IMR-90 (cell line): ENCODE data around the gene RFX2. TPM values are rescaled to one million over a fixed set of nuclear protein-coding genes. Genes with fewer than 3 reads are reported as not detected.

Experiments used
- ATAC-seq: fragments of 200-7000 bp; cut with Tn5 transposase; 2 replicates; pipeline ENCODE4 v1.9.1; 2020; ENCODE audit warnings: low read depth, mild to moderate bottlenecking, moderate library complexity
- BruUV-seq: library from RNA; stranded (reverse); fragments of 400-500 nt; replicated peaks from 2 replicates; lab custom pipeline; 2021; lab: Mats Ljungman, UMichigan
- CTCF ChIA-PET: fragments of 300-600 bp; formaldehyde crosslinking; extraction: SDS; loops from one replicate; lab custom pipeline; 2021; ENCODE audit warnings: antibody characterized with exemption; lab: Yijun Ruan, JAX
- POLR2A ChIA-PET: fragments of 300-600 bp; sonication (Branson Sonifier 250); formaldehyde crosslinking; loops from one replicate; lab custom pipeline; 2022; ENCODE audit warnings: antibody characterized with exemption; ENCODE audit not compliant: unreplicated experiment; lab: Charles Lee
- DNase-seq: peaks from one replicate; pipeline ENCODE4 v3.0.0; 2013
- H2AFZ ChIP-seq: replicated peaks from 2 replicates; pipeline ENCODE3; 2013; ENCODE audit warnings: low read length, mild to moderate bottlenecking; ENCODE audit not compliant: poor library complexity
- H2AK5ac ChIP-seq: 2 replicates; pipeline ENCODE4 v1.6.1; 2013; ENCODE audit warnings: low read depth, low read length, inconsistent platforms
- H2AK9ac ChIP-seq: replicated peaks from 2 replicates; pipeline ENCODE3; 2013; ENCODE audit warnings: mild to moderate bottlenecking, low read depth, low read length, moderate library complexity; ENCODE audit not compliant: poor library complexity
- H2BK120ac ChIP-seq: 2 replicates; pipeline ENCODE4 v1.6.1; 2013; ENCODE audit warnings: low read depth, low read length, inconsistent platforms
- H2BK15ac ChIP-seq: 3 replicates; pipeline ENCODE4 v1.6.1; 2013; ENCODE audit warnings: low read depth, low read length, inconsistent platforms
- H2BK20ac ChIP-seq: 2 replicates; pipeline ENCODE4 v1.6.1; 2013; ENCODE audit warnings: low read depth, mild to moderate bottlenecking, inconsistent platforms, low read length, moderate library complexity
- H2BK5ac ChIP-seq: 2 replicates; pipeline ENCODE4 v1.6.1; 2013; ENCODE audit warnings: mild to moderate bottlenecking, low read depth, low read length, inconsistent platforms; ENCODE audit not compliant: poor library complexity, severe bottlenecking
- H3K14ac ChIP-seq: replicated peaks from 2 replicates; pipeline ENCODE4 v1.6.1; 2013; ENCODE audit warnings: low read depth, low read length, inconsistent platforms
- H3K18ac ChIP-seq: 2 replicates; pipeline ENCODE4 v1.6.1; 2013; ENCODE audit warnings: low read depth, low read length, control low read depth
- H3K23ac ChIP-seq: 2 replicates; pipeline ENCODE4 v1.6.1; 2013; ENCODE audit warnings: low read depth, low read length, inconsistent platforms
- H3K27ac ChIP-seq: 2 replicates; pipeline ENCODE4 v1.5.1; 2013; ENCODE audit warnings: mild to moderate bottlenecking, control low read depth, low read length; ENCODE audit not compliant: insufficient read depth
- H3K27me3 ChIP-seq: 2 replicates; pipeline ENCODE4 v1.6.1; 2013; ENCODE audit warnings: low read length; ENCODE audit not compliant: control insufficient read depth, insufficient read depth
- H3K36me3 ChIP-seq: 2 replicates; pipeline ENCODE4 v1.6.1; 2013; ENCODE audit warnings: low read length, mixed read lengths; ENCODE audit not compliant: control insufficient read depth, insufficient read depth
- H3K4ac ChIP-seq: 2 replicates; pipeline ENCODE4 v1.6.1; 2013; ENCODE audit warnings: low read depth, low read length, inconsistent platforms
- H3K4me1 ChIP-seq: 2 replicates; pipeline ENCODE4 v1.6.1; 2013; ENCODE audit warnings: low read length, mixed read lengths; ENCODE audit not compliant: control insufficient read depth, insufficient read depth
- H3K4me2 ChIP-seq: 2 replicates; pipeline ENCODE4 v1.6.1; 2013; ENCODE audit warnings: low read depth, mild to moderate bottlenecking, control low read depth, low read length, moderate library complexity
- H3K4me3 ChIP-seq: 2 replicates; pipeline ENCODE4 v1.5.1; 2013; ENCODE audit warnings: low read depth, mild to moderate bottlenecking, control low read depth, low read length, moderate library complexity; ENCODE audit not compliant: insufficient read depth
- H3K56ac ChIP-seq: 2 replicates; pipeline ENCODE4 v1.6.1; 2013; ENCODE audit warnings: low read length, inconsistent platforms; ENCODE audit not compliant: insufficient read depth; ENCODE audit errors: extremely low read depth
- H3K79me1 ChIP-seq, 2 experiments: 2 replicates each; pipeline ENCODE4 v1.6.1; 2013; ENCODE audit warnings: low read length in 2 of 2, inconsistent platforms in 1 of 2, low read depth in 1 of 2
- H3K9ac ChIP-seq: 2 replicates; pipeline ENCODE4 v1.6.1; 2013; ENCODE audit warnings: low read depth, low read length, control low read depth
- H3K9me1 ChIP-seq: 2 replicates; pipeline ENCODE4 v1.6.1; 2013; ENCODE audit warnings: low read length, inconsistent platforms; ENCODE audit not compliant: insufficient read depth
- H3K9me3 ChIP-seq: 2 replicates; pipeline ENCODE4 v1.6.1; 2013; ENCODE audit warnings: low read length; ENCODE audit not compliant: control insufficient read depth, insufficient read depth
- H4K20me1 ChIP-seq: 2 replicates; pipeline ENCODE4 v1.6.1; 2013; ENCODE audit warnings: low read length, inconsistent platforms; ENCODE audit not compliant: insufficient read depth
- H4K5ac ChIP-seq: 2 replicates; pipeline ENCODE4 v1.6.1; 2013; ENCODE audit warnings: mild to moderate bottlenecking, low read depth, low read length, control low read depth
- H4K8ac ChIP-seq, 2 experiments: 2 replicates each; pipeline ENCODE4 v1.6.1; 2013; ENCODE audit warnings: low read depth in 2 of 2, low read length in 2 of 2, control low read depth in 1 of 2, inconsistent platforms in 1 of 2
- H4K91ac ChIP-seq: 2 replicates; pipeline ENCODE4 v1.6.1; 2013; ENCODE audit warnings: low read depth, low read length, inconsistent platforms; ENCODE audit not compliant: insufficient read depth
- BHLHE40 ChIP-seq: fragments of 150-350 bp; IDR thresholded peaks from 2 replicates; pipeline ENCODE4 v1.6.1; 2016; ENCODE audit warnings: mild to moderate bottlenecking, low read depth, low read length
- CEBPB ChIP-seq: IDR thresholded peaks from 2 replicates; pipeline ENCODE4 v1.6.1; 2012; ENCODE audit warnings: low read depth, low read length, improper control_type of control experiment
- CHD1 ChIP-seq: IDR thresholded peaks from 2 replicates; pipeline ENCODE4 v1.6.1; 2012; ENCODE audit warnings: low read depth, low read length, improper control_type of control experiment
- FOS ChIP-seq: fragments of 150-350 bp; IDR thresholded peaks from 2 replicates; pipeline ENCODE4 v1.6.1; 2016; ENCODE audit warnings: low read depth, low read length
- MAFK ChIP-seq: IDR thresholded peaks from 2 replicates; pipeline ENCODE4 v1.6.1; 2012; ENCODE audit warnings: low read depth, low read length, improper control_type of control experiment
- MAZ ChIP-seq: IDR thresholded peaks from 2 replicates; pipeline ENCODE4 v1.6.1; 2012; ENCODE audit warnings: low read depth, mild to moderate bottlenecking, low read length, improper control_type of control experiment, moderate library complexity, borderline replicate concordance
- MXI1 ChIP-seq: IDR thresholded peaks from 2 replicates; pipeline ENCODE4 v1.6.1; 2012; ENCODE audit warnings: low read depth, mild to moderate bottlenecking, low read length, moderate library complexity, borderline replicate concordance
- NFE2L2 ChIP-seq: fragments of 150-350 bp; IDR thresholded peaks from 2 replicates; pipeline ENCODE4 v1.6.1; 2016; ENCODE audit warnings: low read depth, mild to moderate bottlenecking, low read length
- POLR2A ChIP-seq: IDR thresholded peaks from 2 replicates; pipeline ENCODE4 v1.6.1; 2012; ENCODE audit warnings: mild to moderate bottlenecking, low read depth, low read length
- RAD21 ChIP-seq: IDR thresholded peaks from 2 replicates; pipeline ENCODE4 v1.6.1; 2012; ENCODE audit warnings: low read length, improper control_type of control experiment
- RCOR1 ChIP-seq: IDR thresholded peaks from 2 replicates; pipeline ENCODE4 v1.6.1; 2012; ENCODE audit warnings: mild to moderate bottlenecking, low read length, improper control_type of control experiment; ENCODE audit not compliant: insufficient replicate concordance
- RFX5 ChIP-seq: IDR thresholded peaks from 2 replicates; pipeline ENCODE4 v1.8.0; 2012; ENCODE audit warnings: low read depth, mild to moderate bottlenecking, low read length, moderate library complexity
- SMC3 ChIP-seq: fragments of 150-350 bp; IDR thresholded peaks from 2 replicates; pipeline ENCODE4 v1.6.1; 2016; ENCODE audit warnings: low read depth, mild to moderate bottlenecking, antibody characterized with exemption, low read length, moderate library complexity
- dilution Hi-C: fragments of 300-500 bp; cut with HindIII; formaldehyde crosslinking; loops from one replicate; pipeline ENCODE4 v1.14.3; 2018; ENCODE audit warnings: low sequenced_read_pairs; ENCODE audit not compliant: unreplicated experiment
- in situ Hi-C: fragments of 300-500 bp; cut with MboI; formaldehyde crosslinking; loops from 3 replicates; pipeline ENCODE4 v1.14.3; 2019; ENCODE audit warnings: low sequenced_read_pairs, inconsistent platforms, mixed read lengths
- intact Hi-C: fragments of 100-400 bp; cut with micrococcal nuclease; formaldehyde crosslinking; loops from 2 replicates; pipeline ENCODE4 v1.10.0; 2022
- polyA plus RNA-seq, 3 experiments: library from polyadenylated mRNA; depleted of rRNA; stranded (reverse); fragments of >200 nt; gene quantifications; 2 replicates each; pipeline ENCODE4 v1.2.3, GENCODE V29; 2012; ENCODE audit warnings: low replicate concordance in 1 of 3
- total RNA-seq: library from RNA; depleted of rRNA; stranded (reverse); fragments of >200 nt; gene quantifications from 2 replicates; pipeline ENCODE4 v1.2.3, GENCODE V29; 2012
- TF ChIP-seq, protein P1 (sequence below): fragments of 150-350 bp; IDR thresholded peaks from 2 replicates; pipeline ENCODE4 v1.6.1; 2016; ENCODE audit warnings: low read depth, mild to moderate bottlenecking, low read length, moderate library complexity, borderline replicate concordance
- TF ChIP-seq, protein P2 (sequence below): conservative IDR thresholded peaks from 2 replicates; pipeline ENCODE4 v1.5.1; 2012; ENCODE audit warnings: mild to moderate bottlenecking, low read depth, low read length, improper control_type of control experiment
- TF ChIP-seq, protein P3 (sequence below): fragments of 150-350 bp; IDR thresholded peaks from 2 replicates; pipeline ENCODE4 v1.6.1; 2017; ENCODE audit warnings: mild to moderate bottlenecking, antibody characterized with exemption, low read length, low read depth

The RFX2 gene
- total and polyA plus RNA-seq, 2 of the 4 experiments (the other 2 are of a cell fraction), result 2.2 to 4.9 TPM

DNA sequence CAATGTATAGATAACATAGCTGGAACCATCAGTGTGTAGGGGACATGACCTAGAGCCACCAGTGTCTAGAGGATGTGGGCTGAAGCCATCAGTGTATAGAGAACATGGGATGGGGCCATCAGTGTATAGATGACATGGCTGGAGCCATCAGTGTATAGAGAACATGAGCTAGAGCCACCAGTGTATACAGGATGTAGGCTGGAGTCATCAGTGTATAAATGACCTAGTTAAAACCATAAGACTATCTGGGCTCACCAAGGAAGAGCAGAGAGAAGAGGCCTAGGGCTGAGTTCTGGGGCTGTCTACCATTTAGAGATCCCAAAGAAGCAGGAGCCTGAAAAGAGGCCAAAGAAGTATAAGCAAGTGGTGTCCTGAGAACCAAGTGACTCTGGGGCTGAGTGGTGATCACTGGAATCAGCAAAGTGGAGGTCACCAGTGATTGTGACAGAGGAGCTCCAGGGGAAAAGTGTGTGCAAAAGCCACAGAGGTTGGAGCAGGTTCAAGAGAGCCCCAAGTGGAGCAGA, 41.0 kb downstream of the RFX2 start:
- Histone ChIP-seq H4K5ac (no peak overlapping the region), H4K20me1 (0 out of 2 replicates have a peak, but pooled peaks cover 3% of the 10 kb centered on the region), H3K4me1 (peaks cover 26% of the 10 kb centered on the region), H2BK120ac (no peak overlapping the region), H3K9ac (no peak overlapping the region), H2AK9ac (no peak overlapping the region), H2AFZ (no peak overlapping the region), H2BK5ac (no peak overlapping the region), H3K27me3 (no peaks in the 10 kb centered on the region), H3K4me3 (no peak overlapping the region), H4K8ac (no peak overlapping the region), H2AK5ac (0 out of 2 replicates have a peak overlapping the region, but pooled peaks have one; percentile 11), H3K79me1 (peaks cover 0 to 5% of the 10 kb centered on the region in 2 experiments; a peak in 3 of 4 replicates), H3K36me3 (no peaks in the 10 kb centered on the region), H3K9me3 (no peaks in the 10 kb centered on the region), H3K4ac (no peak overlapping the region), H2BK20ac (no peak overlapping the region), H3K56ac (no peak overlapping the region), H3K18ac (no peak overlapping the region), H2BK15ac (no peak overlapping the region), H3K14ac (no peak overlapping the region), H3K4me2 (no peak overlapping the region), H4K91ac (no peak overlapping the region), H3K27ac (no peak overlapping the region), H3K9me1 (peaks cover 12% of the 10 kb centered on the region; the same call in 1 of the 2 replicates), H3K23ac (no peak overlapping the region)
- ChIA-PET POLR2A (no interaction called here), CTCF (interaction anchor here (0.8 kb wide), 1 partner anchor 33 kb away, joined by 3 read pairs; no protein-coding TSS in a partner anchor)
- dilution Hi-C loops (no loop called here), in situ Hi-C loops (no loop called here), intact Hi-C loops (no loop called here)
- DNase-seq (no peak), ATAC-seq (no peak)
- TF ChIP-seq RAD21, result no peak
- TF ChIP-seq CHD1, result no peak
- TF ChIP-seq SMC3, result no peak
- TF ChIP-seq MXI1, result no peak
- TF ChIP-seq, protein P1, sequence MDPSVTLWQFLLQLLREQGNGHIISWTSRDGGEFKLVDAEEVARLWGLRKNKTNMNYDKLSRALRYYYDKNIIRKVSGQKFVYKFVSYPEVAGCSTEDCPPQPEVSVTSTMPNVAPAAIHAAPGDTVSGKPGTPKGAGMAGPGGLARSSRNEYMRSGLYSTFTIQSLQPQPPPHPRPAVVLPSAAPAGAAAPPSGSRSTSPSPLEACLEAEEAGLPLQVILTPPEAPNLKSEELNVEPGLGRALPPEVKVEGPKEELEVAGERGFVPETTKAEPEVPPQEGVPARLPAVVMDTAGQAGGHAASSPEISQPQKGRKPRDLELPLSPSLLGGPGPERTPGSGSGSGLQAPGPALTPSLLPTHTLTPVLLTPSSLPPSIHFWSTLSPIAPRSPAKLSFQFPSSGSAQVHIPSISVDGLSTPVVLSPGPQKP, result no peak
- no peak for TF ChIP-seq BHLHE40
- TF ChIP-seq POLR2A, result no peak
- TF ChIP-seq, protein P2, sequence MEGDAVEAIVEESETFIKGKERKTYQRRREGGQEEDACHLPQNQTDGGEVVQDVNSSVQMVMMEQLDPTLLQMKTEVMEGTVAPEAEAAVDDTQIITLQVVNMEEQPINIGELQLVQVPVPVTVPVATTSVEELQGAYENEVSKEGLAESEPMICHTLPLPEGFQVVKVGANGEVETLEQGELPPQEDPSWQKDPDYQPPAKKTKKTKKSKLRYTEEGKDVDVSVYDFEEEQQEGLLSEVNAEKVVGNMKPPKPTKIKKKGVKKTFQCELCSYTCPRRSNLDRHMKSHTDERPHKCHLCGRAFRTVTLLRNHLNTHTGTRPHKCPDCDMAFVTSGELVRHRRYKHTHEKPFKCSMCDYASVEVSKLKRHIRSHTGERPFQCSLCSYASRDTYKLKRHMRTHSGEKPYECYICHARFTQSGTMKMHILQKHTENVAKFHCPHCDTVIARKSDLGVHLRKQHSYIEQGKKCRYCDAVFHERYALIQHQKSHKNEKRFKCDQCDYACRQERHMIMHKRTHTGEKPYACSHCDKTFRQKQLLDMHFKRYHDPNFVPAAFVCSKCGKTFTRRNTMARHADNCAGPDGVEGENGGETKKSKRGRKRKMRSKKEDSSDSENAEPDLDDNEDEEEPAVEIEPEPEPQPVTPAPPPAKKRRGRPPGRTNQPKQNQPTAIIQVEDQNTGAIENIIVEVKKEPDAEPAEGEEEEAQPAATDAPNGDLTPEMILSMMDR, result no peak
- no peak for TF ChIP-seq NFE2L2
- no peak for TF ChIP-seq MAZ
- TF ChIP-seq, protein P3, sequence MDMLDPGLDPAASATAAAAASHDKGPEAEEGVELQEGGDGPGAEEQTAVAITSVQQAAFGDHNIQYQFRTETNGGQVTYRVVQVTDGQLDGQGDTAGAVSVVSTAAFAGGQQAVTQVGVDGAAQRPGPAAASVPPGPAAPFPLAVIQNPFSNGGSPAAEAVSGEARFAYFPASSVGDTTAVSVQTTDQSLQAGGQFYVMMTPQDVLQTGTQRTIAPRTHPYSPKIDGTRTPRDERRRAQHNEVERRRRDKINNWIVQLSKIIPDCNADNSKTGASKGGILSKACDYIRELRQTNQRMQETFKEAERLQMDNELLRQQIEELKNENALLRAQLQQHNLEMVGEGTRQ, result no peak
- TF ChIP-seq RFX5, result no peak
- no peak for TF ChIP-seq CEBPB
- no peak for TF ChIP-seq RCOR1
- no peak for TF ChIP-seq FOS
- TF ChIP-seq MAFK, result no peak
- no TSS peak for BruUV-seq
